Cardiac muscle cell (in vitro differentiated cells and primary cell): Measurements from ENCODE around the gene NAALADL2. TPM values are rescaled to one million over a fixed set of nuclear protein-coding genes. Genes with fewer than 3 reads are reported as not detected.

ENCODE experiments used
- DNase-seq, 2 donors: peaks; one replicate each; pipeline versions ENCODE4 v3.0.0 to v3.0.0-alpha.2; 2010 to 2017; ENCODE audit warnings: low read depth in 1 of 2, low spot score in 1 of 2
- H3K27ac ChIP-seq: fragments of 200-600 bp; sonication (generic); 2 replicates; pipeline ENCODE4 v1.5.1; 2016
- H3K27me3 ChIP-seq: fragments of 200-600 bp; sonication (generic); 2 replicates; pipeline ENCODE4 v1.6.0; 2016; ENCODE audit warnings: control low read depth
- H3K36me3 ChIP-seq: fragments of 200-600 bp; sonication (generic); 2 replicates; pipeline ENCODE4 v1.5.1; 2016; ENCODE audit warnings: control low read depth
- H3K4me1 ChIP-seq: fragments of 200-600 bp; sonication (generic); 2 replicates; pipeline ENCODE4 v1.8.1; 2017; ENCODE audit warnings: low read depth, mild to moderate bottlenecking, mixed run types
- H3K4me3 ChIP-seq: fragments of 200-600 bp; sonication (generic); 2 replicates; pipeline ENCODE4 v1.5.1; 2016; ENCODE audit warnings: mild to moderate bottlenecking
- H3K9me3 ChIP-seq: fragments of 200-600 bp; sonication (generic); 2 replicates; pipeline ENCODE4 v1.5.1; 2017; ENCODE audit warnings: low read depth, mild to moderate bottlenecking, control low read depth
- CTCF ChIP-seq: IDR thresholded peaks from 2 replicates; pipeline ENCODE4 v1.5.1; 2012; ENCODE audit warnings: low read depth, mild to moderate bottlenecking, low read length
- polyA plus RNA-seq: library from polyadenylated mRNA; unstranded; fragments of >200 nt; fragmentation: Nextera tagmentation; extraction: Ambion mirVana; gene quantifications from 2 replicates; pipeline ENCODE4 v1.2.1, GENCODE V29; 2016
- total RNA-seq: library from RNA; depleted of rRNA; stranded (reverse); fragments of >200 nt; gene quantifications from 2 replicates; pipeline ENCODE4 v1.2.3, GENCODE V29; 2016

Gene NAALADL2
- total and polyA plus RNA-seq, 2 experiments from 2014 or later = 2.4 to 3.8 TPM

- Histone ChIP-seq H3K4me3 (no peak overlapping the region), H3K27ac (no peak overlapping the region), H3K9me3 (no peaks in the 10 kb centered on the region), H3K36me3 (no peaks in the 10 kb centered on the region), H3K27me3 (no peaks in the 10 kb centered on the region), H3K4me1 (no peaks in the 10 kb centered on the region)
- DNase-seq = no peak
- TF ChIP-seq CTCF = no peak
These were observed 652.2 kb downstream of the NAALADL2 start for GRCh38 chr3:175511219-175511785.

- no peaks in the 10 kb centered on the region for H3K36me3 ChIP-seq
- no peaks in the 10 kb centered on the region for H3K27me3 ChIP-seq
- H3K27ac ChIP-seq = no peak overlapping the region
- TF ChIP-seq CTCF = no peak
- no peaks in the 10 kb centered on the region for H3K4me1 ChIP-seq
- peak in 1 of 2 donors; percentile 0 for DNase-seq
- no peaks in the 10 kb centered on the region for H3K9me3 ChIP-seq
- H3K4me3 ChIP-seq = no peak overlapping the region
These were observed 653.6 kb downstream of the NAALADL2 start for GRCh38 chr3:175512700-175513099.

- Histone ChIP-seq H3K36me3 (no peaks in the 10 kb centered on the region), H3K9me3 (no peaks in the 10 kb centered on the region), H3K27me3 (no peaks in the 10 kb centered on the region), H3K27ac (no peak overlapping the region), H3K4me1 (no peaks in the 10 kb centered on the region), H3K4me3 (no peak overlapping the region)
- no peak for TF ChIP-seq CTCF
- DNase-seq = no peak
These were observed 659.3 kb downstream of the NAALADL2 start for GRCh38 chr3:175518459-175518858.

GRCh38 chr3:175521406-175521805 is 662.3 kb downstream of the NAALADL2 start:
- Histone ChIP-seq H3K9me3 (no peaks in the 10 kb centered on the region), H3K36me3 (no peaks in the 10 kb centered on the region), H3K27me3 (no peaks in the 10 kb centered on the region), H3K27ac (no peak overlapping the region), H3K4me1 (no peaks in the 10 kb centered on the region), H3K4me3 (no peak overlapping the region)
- DNase-seq = peak in 1 of 2 donors; percentile 0
- TF ChIP-seq CTCF = no peak

- Histone ChIP-seq H3K36me3 (no peaks in the 10 kb centered on the region), H3K4me3 (no peak overlapping the region), H3K4me1 (no peaks in the 10 kb centered on the region), H3K9me3 (no peaks in the 10 kb centered on the region), H3K27me3 (no peaks in the 10 kb centered on the region), H3K27ac (no peak overlapping the region)
- no peak for TF ChIP-seq CTCF
- no peak for DNase-seq
These were observed 667.1 kb downstream of the NAALADL2 start for GRCh38 chr3:175526191-175526590.
